Endothelial cell (in vitro differentiated cells): Measurements from ENCODE around the gene IL10RB. TPM values are rescaled to one million over a fixed set of nuclear protein-coding genes. Genes with fewer than 3 reads are reported as not detected.
"Not testable (repeated sequence)": the region's sequence is repeated elsewhere in the genome, so short reads cannot be mapped to it uniquely, and the experiment has no call there.

Experiments used
- DNase-seq: peaks from one replicate; pipeline ENCODE4 v3.0.0; 2021; ENCODE audit warnings: low spot score
- H3K27ac Mint-ChIP-seq: one replicate; pipeline ENCODE4 v1.8.0; 2021; ENCODE audit warnings: mixed read lengths, inconsistent platforms; ENCODE audit not compliant: unreplicated experiment
- H3K27me3 Mint-ChIP-seq: one replicate; pipeline ENCODE4 v1.8.0; 2021; ENCODE audit warnings: mild to moderate bottlenecking, moderate library complexity, mixed read lengths, inconsistent platforms; ENCODE audit not compliant: unreplicated experiment
- H3K36me3 Mint-ChIP-seq: one replicate; pipeline ENCODE4 v1.8.0; 2021; ENCODE audit warnings: mild to moderate bottlenecking, low read depth, mixed read lengths, inconsistent platforms; ENCODE audit not compliant: unreplicated experiment
- H3K4me1 Mint-ChIP-seq: one replicate; pipeline ENCODE4 v1.8.0; 2021; ENCODE audit warnings: mild to moderate bottlenecking, mixed read lengths, inconsistent platforms; ENCODE audit not compliant: unreplicated experiment
- H3K4me3 Mint-ChIP-seq: one replicate; pipeline ENCODE4 v1.8.0; 2021; ENCODE audit warnings: mild to moderate bottlenecking, mixed read lengths, inconsistent platforms; ENCODE audit not compliant: unreplicated experiment
- H3K9me3 Mint-ChIP-seq: one replicate; pipeline ENCODE4 v1.8.0; 2021; ENCODE audit warnings: mixed read lengths, inconsistent platforms; ENCODE audit not compliant: unreplicated experiment
- total RNA-seq: library from RNA; stranded (reverse); fragmentation: NEBNext Ultra II Directional; extraction: Animal tissue kit (Norgen Biotek cat#: 25700); gene quantifications from one replicate; pipeline ENCODE4 v1.2.1, GENCODE V29; 2021; ENCODE audit not compliant: unreplicated experiment
- TF ChIP-seq, protein P1 (sequence below): fragments of 200-600 bp; sonication (generic); IDR thresholded peaks from one replicate; pipeline ENCODE4 v1.5.0; 2021; ENCODE audit warnings: antibody characterized with exemption; ENCODE audit not compliant: unreplicated experiment

IL10RB gene
- total RNA-seq, 1 donor from 2014 or later: 13.0 TPM

DNA sequence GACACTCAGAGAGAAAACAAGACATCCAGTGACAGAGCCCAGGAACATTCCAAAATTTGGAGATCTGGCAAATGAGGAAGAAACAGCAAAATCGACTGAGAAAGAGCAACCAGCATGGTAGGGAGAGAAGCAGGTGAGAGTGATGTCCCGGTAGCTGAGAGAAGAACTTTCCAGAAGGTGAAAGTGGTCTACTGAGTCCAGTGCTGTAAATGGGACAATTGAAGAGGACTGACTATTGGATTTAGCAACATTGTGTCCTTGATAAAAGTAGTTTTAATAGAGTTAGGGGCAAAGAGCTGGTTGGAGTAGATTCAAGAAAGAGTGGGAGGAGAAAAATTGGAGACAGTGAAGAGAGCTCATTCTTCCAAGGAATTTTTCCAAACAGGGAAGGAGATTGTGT lies 15.0 kb upstream of the IL10RB start:
- DNase-seq: no peak
- Mint-ChIP-seq H3K9me3 (no peaks in the 10 kb centered on the region), H3K4me3 (no peak overlapping the region), H3K4me1 (peaks cover 13% of the 10 kb centered on the region), H3K36me3 (peaks cover 54% of the 10 kb centered on the region), H3K27me3 (peaks cover 2% of the 10 kb centered on the region), H3K27ac (no peak overlapping the region)
- TF ChIP-seq, protein P1, sequence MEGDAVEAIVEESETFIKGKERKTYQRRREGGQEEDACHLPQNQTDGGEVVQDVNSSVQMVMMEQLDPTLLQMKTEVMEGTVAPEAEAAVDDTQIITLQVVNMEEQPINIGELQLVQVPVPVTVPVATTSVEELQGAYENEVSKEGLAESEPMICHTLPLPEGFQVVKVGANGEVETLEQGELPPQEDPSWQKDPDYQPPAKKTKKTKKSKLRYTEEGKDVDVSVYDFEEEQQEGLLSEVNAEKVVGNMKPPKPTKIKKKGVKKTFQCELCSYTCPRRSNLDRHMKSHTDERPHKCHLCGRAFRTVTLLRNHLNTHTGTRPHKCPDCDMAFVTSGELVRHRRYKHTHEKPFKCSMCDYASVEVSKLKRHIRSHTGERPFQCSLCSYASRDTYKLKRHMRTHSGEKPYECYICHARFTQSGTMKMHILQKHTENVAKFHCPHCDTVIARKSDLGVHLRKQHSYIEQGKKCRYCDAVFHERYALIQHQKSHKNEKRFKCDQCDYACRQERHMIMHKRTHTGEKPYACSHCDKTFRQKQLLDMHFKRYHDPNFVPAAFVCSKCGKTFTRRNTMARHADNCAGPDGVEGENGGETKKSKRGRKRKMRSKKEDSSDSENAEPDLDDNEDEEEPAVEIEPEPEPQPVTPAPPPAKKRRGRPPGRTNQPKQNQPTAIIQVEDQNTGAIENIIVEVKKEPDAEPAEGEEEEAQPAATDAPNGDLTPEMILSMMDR: no peak

DNA sequence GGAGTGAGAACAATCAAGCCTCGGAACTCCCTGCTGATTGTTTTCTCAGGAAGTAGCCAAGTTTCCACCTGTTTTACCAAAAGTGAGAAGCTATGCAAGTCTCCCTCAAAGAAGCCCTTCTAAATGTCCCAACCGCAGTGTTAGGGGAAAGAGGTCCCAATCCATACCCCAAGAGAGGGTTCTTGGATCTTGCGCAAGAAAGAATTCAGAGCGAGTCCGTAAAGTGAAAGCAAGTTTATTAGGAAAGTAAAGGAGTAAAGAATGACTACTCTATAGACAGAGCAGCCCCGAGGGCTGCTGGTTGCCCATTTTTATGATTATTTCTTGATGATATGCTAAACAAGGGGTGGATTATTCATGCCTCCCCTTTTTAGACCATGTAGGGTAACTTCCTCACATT lies 12.8 kb upstream of the IL10RB start:
- Mint-ChIP-seq H3K27ac (peak overlapping the region; percentile 65), H3K4me1 (peaks cover 13% of the 10 kb centered on the region), H3K36me3 (peaks cover 59% of the 10 kb centered on the region)
- H3K4me3 Mint-ChIP-seq, DNase-seq, H3K27me3 Mint-ChIP-seq, H3K9me3 Mint-ChIP-seq: not testable (repeated sequence)

DNA sequence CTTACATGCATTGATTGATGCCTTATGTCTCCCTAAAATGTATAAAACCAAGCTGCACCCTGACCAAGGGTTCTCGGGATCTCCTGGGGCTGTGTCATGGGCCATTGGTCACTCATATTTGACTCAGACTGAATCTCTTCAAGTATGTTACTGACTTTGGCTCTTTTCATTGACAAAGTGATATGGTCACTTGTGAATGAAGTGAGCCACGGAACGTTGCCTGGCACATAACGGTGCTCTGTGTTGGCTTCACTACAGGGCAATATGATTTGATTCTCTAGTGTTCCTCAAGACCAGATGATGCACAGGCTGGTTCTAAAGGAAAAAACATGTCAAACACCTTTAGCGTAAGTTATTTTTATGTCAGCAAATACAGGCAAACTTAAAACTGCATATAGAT lies 11.4 kb upstream of the IL10RB start:
- Mint-ChIP-seq H3K36me3 (peaks cover 58% of the 10 kb centered on the region), H3K4me1 (peaks cover 13% of the 10 kb centered on the region), H3K27me3 (peaks cover 3% of the 10 kb centered on the region), H3K9me3 (no peaks in the 10 kb centered on the region), H3K4me3 (no peak overlapping the region), H3K27ac (no peak overlapping the region)
- TF ChIP-seq, protein P1: no peak
- no peak for DNase-seq

DNA sequence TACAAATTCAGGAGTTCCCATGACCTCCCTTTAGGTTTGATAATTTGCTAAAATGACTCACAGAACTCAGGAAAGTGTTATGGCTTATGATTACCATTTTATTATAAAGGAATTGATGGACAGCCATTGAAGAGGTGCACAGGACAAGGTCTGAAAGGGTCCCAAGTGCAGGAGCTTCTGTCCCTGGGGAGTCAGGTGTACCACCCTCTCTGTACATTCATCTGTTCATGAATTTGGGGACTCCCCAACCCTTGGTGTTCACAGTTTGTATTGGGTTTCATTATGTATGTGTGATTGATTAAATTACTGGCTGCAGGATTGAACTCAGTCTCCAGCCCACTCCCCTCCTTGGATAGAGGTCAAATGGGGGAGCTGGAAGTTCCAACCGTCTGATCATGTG lies 10.8 kb upstream of the IL10RB start:
- Mint-ChIP-seq H3K36me3 (peaks cover 57% of the 10 kb centered on the region), H3K27me3 (peaks cover 3% of the 10 kb centered on the region), H3K27ac (no peak overlapping the region), H3K4me3 (no peak overlapping the region), H3K4me1 (peaks cover 13% of the 10 kb centered on the region), H3K9me3 (no peaks in the 10 kb centered on the region)
- TF ChIP-seq, protein P1: no peak
- no peak for DNase-seq

DNA sequence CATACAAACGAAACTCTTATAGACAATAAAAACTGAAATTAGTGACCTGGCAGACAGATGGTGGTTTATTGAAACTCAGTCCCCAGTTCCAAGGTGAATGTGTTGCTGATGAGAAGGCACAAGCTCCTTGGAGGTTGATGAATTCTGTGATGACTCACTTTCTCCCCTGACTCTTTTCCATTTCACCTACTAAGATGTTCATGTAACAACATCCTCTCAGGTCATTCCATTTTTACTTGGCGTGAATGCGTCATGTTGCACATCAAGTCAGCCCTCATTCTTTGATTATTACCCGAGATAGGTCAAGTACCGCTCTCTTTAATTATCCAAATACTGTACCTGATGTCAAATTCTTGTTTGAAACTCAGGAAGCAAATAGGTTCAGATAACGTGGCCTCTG lies 10.1 kb upstream of the IL10RB start:
- no peak for DNase-seq
- H3K27me3 Mint-ChIP-seq: peaks cover 3% of the 10 kb centered on the region
- H3K27ac Mint-ChIP-seq: no peak overlapping the region
- H3K4me1 Mint-ChIP-seq: peaks cover 13% of the 10 kb centered on the region
- peaks cover 53% of the 10 kb centered on the region for H3K36me3 Mint-ChIP-seq
- peak overlapping the region; percentile 17 for H3K4me3 Mint-ChIP-seq
- H3K9me3 Mint-ChIP-seq: no peaks in the 10 kb centered on the region
- TF ChIP-seq, protein P1: no peak
